GM21737 (cell line): ENCODE measurements around the gene SLC2A8.
A peak's percentile ranks its signal among the peaks of the same experiment; 100 is the strongest.

Source experiments
- ATAC-seq: cut with Tn5 transposase; IDR thresholded peaks from one replicate; pipeline ENCODE4 v1.9.1; 2021; ENCODE audit warnings: mild to moderate bottlenecking, moderate library complexity; ENCODE audit not compliant: unreplicated experiment

SLC2A8 gene

GRCh38 chr9:127396808-127397645 is at the start of gene SLC2A8:
Gene SLC2A8 (plus strand): TSS chr9:127397169. CDS start chr9:127397231, 62 bp downstream.
- peak; percentile 93 for ATAC-seq

DNA sequence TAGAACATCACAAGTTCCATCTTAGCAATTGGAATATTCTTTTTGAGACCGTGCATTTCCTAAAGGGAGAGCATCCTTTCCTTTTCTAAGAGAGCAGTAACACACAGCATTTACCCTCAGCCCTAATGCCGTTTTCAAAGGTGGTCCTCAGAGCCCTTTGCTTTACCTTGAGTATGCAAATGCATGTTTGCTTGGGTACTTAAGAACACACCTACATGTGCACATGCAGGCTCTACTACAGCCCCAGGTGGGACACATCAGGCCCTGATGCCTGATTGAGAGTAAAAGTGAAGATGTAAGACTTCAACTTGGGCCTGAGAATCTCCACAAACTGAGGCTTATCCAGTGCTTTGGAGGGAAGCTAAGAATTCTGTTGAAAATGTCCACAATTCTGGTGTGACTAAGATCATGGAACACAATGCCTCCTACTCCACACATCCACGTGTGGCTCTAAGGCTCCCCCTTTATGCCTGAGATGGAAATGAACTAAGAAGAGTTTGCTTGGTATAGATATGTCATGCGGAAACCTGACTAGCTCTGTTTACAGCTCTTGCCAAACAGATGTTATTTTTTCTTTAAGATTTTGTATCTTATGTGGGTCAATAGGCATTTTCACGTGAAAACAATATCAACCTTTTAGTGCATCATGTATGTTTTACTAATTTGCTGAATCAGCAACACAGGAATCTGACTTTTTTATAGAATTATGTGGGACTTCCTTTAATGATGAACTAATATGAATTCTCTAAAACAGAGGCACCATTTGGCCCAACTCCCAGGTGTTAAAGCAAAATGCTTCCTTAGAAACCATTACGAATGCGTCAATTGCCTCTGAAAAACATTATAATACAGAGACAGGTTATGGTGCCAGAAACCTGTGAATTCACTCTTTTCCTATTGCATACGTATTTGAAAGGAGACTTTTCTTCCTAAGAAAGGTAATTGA is 48.9 kb upstream of the SLC2A8 start:
- ATAC-seq, result no peak

DNA sequence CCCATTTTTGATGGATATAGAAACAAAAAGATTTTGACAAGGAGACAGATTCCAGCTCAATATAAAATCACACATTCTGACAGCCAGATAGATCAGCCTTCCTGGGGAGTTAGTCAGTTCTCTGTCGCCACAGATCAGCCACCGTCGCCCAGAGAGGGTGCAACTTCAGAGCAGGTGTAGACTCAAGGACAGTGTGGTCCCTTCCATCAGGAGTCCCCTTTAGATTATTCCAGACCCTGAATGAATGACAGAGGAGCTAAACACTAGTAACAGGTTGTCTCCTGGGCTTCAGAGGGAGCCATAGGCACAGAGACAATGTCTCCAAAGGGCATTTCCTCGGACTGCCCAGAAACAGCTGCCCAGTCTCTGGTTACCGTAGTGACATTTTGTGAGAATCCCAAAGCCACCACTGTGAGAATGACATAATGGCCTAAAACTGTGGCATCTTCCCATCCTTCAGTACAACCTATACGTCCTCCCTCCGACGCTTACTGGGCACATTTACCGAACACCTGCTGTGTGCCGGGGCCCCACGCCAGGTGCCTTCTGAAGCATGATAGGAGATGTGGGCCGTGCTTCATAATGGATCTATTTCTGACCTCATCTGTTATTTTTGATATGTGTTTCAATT is 47.4 kb upstream of the SLC2A8 start:
- no peak for ATAC-seq

DNA sequence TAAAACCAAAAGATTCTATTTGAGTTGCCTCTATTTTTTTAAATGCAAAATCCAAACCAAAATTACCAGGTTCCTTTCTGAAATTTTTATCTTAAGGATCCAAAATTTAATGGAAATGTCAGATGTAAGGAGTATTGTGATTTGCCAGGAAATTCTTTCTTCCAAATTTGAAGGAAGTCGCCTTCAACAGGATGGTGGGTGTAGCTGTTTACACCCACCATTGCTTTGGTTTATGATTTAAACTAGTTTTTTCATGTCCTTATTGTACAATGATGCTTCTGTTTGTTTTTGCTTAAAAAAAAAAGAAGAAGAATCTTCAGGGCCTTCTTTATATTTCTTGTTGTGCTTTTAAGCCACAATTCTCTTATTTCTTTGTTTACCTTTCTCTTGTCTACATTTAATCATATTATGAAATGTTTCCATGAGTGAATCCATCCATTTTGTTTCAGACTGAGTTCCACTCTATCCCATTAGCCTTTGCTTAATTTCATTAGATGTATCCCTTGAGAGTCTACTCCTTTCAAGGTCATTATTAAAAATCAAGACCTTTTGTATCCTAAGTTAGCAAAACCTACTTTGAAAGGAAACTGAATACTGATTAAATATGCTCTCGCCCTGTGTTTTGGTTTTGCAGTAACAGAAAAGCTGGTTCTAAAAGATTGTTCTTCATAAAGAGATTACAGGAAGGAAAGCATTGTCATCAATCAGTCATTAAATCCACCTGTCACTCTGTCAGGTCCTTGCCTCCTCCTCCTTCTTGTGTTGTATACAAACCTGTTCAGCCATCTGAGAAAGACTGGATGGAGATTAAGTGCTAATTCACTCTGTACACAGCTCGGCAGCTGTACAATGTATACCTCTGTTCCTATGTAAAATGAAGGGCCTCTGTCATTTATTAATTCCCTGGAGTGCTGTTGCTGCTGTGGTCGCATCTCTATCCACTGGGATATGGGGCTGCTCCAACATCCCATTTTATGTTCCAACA is 45.5 kb upstream of the SLC2A8 start:
- no peak for ATAC-seq

GRCh38 chr9:127353882-127354281 is 43.1 kb upstream of the SLC2A8 start:
- no peak for ATAC-seq

DNA sequence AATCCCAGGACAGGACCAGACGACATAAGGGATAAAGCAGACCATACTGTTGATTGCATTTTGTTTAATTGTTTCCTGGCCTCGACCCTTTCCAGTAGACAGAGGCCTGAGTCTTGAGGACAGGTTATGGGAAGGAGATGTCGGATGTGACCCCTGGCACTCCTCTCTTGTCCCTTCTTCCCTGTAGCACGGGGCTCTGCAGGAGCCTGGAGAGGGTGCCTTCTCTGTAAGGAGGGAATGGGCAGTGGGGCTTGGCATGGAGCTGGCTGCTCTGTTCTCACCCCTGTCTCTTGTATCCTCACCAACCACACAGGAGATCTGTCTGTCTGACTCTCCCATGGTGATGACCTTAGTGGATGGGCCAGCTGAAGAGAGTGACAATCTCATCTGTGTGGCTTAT is 40.1 kb upstream of the SLC2A8 start:
- no peak for ATAC-seq

DNA sequence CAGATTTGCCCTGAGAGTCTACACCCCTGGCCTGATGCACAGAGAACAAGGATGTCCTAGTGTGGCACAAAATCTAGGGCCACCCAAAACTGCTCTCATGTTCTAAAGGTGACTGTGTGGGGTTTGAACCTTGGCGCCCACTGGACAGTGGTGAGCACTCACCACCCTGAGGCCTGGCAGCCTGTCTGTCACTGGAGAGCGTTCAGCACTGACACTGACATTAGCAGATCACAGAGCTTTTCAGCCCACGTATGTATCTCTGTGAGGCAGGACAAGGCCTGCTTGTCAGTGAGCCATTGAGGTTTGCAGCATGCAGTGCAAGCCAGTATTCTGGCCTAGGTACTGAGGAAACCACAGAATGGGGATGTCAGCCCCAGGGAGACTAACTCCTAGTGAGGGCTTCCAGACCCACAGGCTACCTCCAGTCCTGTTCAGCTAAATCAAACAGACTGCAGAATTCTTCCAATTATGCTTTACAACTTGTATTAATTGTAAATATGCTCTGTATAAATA is 38.9 kb upstream of the SLC2A8 start:
- ATAC-seq, result no peak

- no peak for ATAC-seq
Observed at GRCh38 chr9:127358770-127359169, 38.2 kb upstream of the SLC2A8 start.

GRCh38 chr9:127360250-127360649 is 36.7 kb upstream of the SLC2A8 start:
- no peak for ATAC-seq

GRCh38 chr9:127360829-127361228 is 36.1 kb upstream of the SLC2A8 start:
- no peak for ATAC-seq

GRCh38 chr9:127361561-127361960 is 35.4 kb upstream of the SLC2A8 start:
- no peak for ATAC-seq

DNA sequence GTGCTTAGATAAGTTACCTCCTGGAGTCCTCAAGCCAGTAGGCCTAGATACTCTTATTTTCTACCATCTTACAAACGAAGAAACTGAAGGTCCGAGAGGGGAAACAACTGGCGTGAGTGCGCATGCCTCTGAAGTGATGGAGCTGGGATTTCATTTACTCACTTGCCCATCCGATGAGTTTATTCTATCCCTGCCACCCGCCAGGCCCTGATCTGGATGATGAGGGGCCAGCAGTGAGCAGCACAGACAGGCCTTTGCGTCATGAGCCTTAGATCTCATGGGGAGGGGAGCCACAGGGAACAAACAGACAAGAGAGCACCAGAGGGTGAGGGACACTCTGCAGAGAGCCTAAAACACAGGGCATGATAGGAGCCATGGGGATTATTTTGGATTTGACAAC is 34.1 kb upstream of the SLC2A8 start:
- no peak for ATAC-seq

- no peak for ATAC-seq
Observed at GRCh38 chr9:127365461-127365860, 31.5 kb upstream of the SLC2A8 start.

- no peak for ATAC-seq
Observed at GRCh38 chr9:127366594-127366993, 30.4 kb upstream of the SLC2A8 start.

DNA sequence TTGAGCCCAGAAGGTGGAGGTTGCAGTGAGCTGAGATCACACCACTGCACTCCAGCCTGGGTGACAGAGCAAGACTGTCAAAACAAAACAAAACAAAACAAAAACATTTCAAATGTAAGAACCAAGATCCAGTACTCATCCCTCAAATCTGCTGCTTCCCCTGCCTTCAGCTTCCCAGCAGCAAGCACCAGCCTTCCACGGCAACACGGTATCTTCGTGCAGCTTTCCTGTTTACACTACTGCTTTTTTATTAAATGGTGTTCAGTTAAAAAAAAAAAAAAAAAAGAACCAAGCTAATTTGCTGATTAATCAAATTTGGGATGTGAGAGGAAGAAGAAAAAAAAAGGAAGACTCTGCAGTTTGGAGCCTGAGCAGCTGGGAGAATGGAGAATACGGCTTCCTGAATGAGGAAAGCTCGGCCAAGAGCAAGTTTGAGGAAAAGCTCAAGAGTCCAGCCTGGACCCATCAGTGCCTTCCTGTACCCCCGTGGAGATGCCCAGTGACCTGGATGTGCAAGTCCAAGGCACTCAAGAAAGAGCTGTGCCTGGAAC is 28.0 kb upstream of the SLC2A8 start:
- no peak for ATAC-seq

GRCh38 chr9:127369428-127369827 is 27.5 kb upstream of the SLC2A8 start:
- no peak for ATAC-seq

DNA sequence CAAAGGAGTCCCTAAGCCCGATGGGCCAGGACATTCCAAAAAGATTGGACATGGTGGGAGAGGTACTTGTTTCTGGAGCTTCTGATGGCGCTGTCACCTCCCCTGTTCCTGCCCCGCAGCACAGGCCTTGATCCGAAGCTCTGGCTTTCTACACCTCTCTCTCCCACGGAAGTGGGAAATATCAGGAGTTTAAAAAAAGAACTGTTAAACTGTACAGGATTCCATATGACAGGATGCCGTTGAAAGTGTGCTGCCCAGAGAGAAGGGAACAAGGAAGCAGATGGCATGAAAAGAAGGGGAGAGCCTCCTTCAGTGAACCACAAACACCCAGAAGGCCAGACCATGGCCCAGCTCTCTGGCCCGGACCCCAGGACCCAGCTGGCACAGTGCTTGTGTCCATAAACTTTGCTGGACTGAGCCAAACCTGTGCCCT is 26.8 kb upstream of the SLC2A8 start:
- no peak for ATAC-seq

- no peak for ATAC-seq
Observed at GRCh38 chr9:127370672-127371648, 26.0 kb upstream of the SLC2A8 start.
